SU-DHL-6 (cell line): ENCODE measurements around the gene RIN3.

ENCODE experiments used
- EZH2phosphoT487 ChIP-seq: fragments of 200-600 bp; sonication (generic), shearing (Covaris generic); conservative IDR thresholded peaks from 2 replicates; pipeline ENCODE4 v1.6.1; 2018; ENCODE audit warnings: mild to moderate bottlenecking, antibody characterized with exemption, low read length, moderate library complexity, mixed read lengths
- TF ChIP-seq, protein P1 (sequence below): fragments of 200-600 bp; sonication (generic); IDR thresholded peaks from one replicate; pipeline ENCODE4 v1.5.1; 2017; ENCODE audit warnings: antibody characterized with exemption, mild to moderate bottlenecking, low read length, moderate library complexity; ENCODE audit not compliant: insufficient read depth, poor library complexity, severe bottlenecking

DNA sequence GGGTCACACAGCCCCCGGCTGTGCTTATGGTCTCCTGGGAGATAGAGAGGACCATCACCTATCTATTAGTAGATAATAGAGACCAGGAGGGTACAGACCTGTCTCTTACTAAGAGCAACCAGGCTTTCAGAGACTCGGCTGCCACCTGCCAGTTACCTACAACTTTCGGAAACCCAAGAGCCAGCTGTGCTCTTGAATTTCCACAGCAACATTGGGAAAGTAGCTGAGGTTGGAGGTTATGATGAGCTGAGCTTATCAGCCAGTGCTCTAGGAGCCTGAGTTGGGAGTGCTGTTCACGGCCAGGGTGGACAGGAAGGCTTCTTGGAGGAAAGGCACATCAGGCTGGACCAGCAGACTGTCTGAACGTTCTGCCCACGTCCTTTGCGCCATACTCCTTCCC, 67.6 kb downstream of the RIN3 start:
- TF ChIP-seq, protein P1, sequence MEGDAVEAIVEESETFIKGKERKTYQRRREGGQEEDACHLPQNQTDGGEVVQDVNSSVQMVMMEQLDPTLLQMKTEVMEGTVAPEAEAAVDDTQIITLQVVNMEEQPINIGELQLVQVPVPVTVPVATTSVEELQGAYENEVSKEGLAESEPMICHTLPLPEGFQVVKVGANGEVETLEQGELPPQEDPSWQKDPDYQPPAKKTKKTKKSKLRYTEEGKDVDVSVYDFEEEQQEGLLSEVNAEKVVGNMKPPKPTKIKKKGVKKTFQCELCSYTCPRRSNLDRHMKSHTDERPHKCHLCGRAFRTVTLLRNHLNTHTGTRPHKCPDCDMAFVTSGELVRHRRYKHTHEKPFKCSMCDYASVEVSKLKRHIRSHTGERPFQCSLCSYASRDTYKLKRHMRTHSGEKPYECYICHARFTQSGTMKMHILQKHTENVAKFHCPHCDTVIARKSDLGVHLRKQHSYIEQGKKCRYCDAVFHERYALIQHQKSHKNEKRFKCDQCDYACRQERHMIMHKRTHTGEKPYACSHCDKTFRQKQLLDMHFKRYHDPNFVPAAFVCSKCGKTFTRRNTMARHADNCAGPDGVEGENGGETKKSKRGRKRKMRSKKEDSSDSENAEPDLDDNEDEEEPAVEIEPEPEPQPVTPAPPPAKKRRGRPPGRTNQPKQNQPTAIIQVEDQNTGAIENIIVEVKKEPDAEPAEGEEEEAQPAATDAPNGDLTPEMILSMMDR = no peak
- TF ChIP-seq EZH2phosphoT487 = no peak
